Thyroid gland (tissue), 4 donors: ENCODE data around the gene GNPTG.

Experiments used
- POLR2A ChIP-seq, 2 donors: fragments of 450-650 bp; IDR thresholded peaks; one replicate each; pipeline ENCODE4 v1.6.1; 2017; ENCODE audit warnings: antibody characterized with exemption in 2 of 2, mild to moderate bottlenecking in 2 of 2, moderate library complexity in 1 of 2
- TF ChIP-seq, protein P1 (sequence below), 6 experiments: fragments of 200-600 bp in 3 of 6; fragments of 450-650 bp in 3 of 6; sonication (generic) in 3 of 6; IDR thresholded peaks; one replicate each; pipeline ENCODE4 v1.5.1; 2016 to 2019; ENCODE audit warnings: antibody characterized with exemption in 6 of 6, mild to moderate bottlenecking in 2 of 6, inconsistent platforms in 1 of 6, moderate library complexity in 1 of 6

DNA sequence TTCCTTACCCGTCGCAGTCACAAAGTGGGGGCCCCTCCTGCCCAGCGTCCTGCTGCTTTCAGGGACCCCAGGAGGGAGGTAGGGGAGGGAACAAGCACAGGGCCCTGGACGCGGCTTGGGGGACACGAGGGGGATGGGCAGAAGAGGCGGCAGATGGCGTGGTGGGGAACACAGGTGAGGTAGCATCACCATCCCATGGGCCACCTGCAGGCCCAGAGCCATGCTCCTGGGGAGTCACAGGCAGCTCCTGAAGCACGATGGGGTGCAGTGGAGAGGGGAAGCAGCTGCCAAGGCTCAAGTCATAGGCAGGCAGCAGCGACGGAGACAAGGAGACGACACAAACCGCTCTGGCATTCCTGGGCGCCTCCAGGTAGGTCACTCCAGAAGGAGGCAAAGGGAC, 52.0 kb downstream of the GNPTG start:
- TF ChIP-seq, protein P1, sequence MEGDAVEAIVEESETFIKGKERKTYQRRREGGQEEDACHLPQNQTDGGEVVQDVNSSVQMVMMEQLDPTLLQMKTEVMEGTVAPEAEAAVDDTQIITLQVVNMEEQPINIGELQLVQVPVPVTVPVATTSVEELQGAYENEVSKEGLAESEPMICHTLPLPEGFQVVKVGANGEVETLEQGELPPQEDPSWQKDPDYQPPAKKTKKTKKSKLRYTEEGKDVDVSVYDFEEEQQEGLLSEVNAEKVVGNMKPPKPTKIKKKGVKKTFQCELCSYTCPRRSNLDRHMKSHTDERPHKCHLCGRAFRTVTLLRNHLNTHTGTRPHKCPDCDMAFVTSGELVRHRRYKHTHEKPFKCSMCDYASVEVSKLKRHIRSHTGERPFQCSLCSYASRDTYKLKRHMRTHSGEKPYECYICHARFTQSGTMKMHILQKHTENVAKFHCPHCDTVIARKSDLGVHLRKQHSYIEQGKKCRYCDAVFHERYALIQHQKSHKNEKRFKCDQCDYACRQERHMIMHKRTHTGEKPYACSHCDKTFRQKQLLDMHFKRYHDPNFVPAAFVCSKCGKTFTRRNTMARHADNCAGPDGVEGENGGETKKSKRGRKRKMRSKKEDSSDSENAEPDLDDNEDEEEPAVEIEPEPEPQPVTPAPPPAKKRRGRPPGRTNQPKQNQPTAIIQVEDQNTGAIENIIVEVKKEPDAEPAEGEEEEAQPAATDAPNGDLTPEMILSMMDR (IDR thresholded peaks at IDR 0.05): no peak
- TF ChIP-seq POLR2A (IDR thresholded peaks at IDR 0.05): no peak
